HG03139 (cell line): ENCODE data around the gene HS6ST3.

ENCODE experiments used
- ATAC-seq: cut with Tn5 transposase; IDR thresholded peaks from one replicate; pipeline ENCODE4 v1.9.1; 2021; ENCODE audit not compliant: unreplicated experiment

The HS6ST3 gene

DNA sequence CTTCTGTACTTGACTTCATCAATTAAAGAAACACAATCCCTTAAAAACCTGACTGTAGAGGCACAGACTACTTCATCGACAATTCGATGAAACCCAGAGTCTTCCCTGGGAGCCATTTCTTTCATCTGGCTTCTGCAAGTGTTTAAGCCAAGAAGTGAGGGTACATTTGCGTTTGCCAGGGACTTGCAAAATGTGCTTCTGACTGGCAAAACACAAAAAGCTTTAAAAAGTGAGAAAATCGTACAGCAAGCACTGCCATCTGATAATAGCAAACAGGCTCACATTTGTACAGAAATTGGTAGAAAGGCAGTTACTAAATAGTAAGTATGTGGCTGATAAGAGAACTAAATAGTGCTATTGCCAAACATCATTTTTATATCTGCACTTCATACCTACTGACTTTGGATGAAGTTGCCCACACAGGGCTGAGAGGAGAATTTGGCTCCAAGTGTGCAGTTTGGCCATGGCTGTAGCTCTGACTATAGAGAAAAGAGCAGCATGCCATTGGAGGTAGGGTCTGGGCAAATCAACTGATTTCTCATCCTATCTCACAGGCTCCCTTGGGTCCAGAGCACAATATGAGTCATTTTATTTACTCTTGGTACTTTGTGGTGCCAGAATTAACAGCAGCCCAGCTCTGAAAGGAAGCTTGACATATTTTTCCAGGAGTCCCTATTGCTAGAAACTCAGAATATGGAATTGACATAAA is 546.2 kb downstream of the HS6ST3 start:
- no peak for ATAC-seq

DNA sequence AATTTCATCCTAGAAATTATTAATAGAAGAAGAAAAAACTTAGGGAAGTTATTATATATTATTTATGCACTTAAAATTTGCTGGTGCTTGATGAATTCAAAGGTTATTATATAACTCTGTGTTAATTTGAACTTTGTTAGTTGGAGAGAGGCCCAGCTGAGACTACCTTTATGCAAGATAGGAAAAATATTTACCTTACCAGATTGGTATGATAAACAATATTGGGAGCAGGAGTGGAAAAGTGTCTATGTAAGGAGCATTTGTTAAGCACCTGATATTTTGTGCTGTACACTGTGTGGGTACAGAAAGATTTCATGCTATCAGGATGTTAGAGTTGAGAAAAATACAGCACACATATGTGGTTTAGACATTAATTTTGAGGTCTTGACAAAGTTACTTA is 547.1 kb downstream of the HS6ST3 start:
- ATAC-seq, result no peak

DNA sequence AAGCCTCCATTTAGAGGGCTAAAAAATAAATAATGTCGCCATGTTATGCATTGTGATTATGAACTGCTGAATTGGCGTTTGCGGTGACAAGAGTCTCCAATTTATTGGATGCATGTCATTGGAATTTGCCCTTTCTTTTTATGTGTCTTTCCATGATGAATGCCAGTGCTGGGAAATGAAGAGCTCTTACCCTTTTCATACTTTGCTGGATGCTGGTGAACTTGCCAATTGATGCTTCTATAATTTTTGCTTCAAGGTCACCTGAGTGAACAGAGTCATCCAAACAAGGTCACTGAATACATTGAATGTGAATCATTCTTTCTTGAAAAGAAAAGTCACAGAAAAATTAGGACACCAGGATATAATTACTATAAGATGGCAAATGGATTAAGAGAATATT is 556.2 kb downstream of the HS6ST3 start:
- ATAC-seq, result no peak

DNA sequence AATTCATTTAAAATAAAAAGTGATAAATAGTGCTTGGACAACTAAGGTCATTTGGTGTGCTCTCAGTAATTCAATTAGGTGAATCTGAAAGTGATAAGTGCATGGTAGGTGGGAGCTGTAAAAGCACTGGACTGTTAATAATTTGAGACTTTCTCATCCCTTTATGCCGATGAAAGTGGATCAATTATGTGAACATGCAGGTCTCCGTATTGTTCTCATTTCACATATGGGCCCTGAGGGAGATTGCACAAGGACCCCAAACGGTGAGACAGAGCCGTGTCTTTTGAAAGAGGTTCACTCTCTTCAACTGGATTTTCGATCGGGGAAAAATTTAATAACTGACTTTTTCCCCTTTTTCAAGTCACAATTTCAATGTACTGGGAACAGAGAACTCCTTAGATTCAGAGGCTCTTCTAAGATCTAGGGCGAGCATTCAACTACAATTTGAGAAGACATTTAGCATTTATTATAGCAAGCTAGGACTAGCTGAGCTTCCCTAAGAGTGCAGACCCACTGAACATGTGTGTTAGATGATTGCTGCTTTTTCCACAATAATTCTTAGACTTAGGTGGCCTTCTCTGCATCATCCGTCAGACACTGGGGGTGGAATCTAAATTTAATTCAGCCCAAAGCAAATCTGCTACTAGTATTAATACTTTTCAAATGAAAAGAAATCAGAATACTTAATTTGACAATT is 556.8 kb downstream of the HS6ST3 start:
- ATAC-seq, result no peak

DNA sequence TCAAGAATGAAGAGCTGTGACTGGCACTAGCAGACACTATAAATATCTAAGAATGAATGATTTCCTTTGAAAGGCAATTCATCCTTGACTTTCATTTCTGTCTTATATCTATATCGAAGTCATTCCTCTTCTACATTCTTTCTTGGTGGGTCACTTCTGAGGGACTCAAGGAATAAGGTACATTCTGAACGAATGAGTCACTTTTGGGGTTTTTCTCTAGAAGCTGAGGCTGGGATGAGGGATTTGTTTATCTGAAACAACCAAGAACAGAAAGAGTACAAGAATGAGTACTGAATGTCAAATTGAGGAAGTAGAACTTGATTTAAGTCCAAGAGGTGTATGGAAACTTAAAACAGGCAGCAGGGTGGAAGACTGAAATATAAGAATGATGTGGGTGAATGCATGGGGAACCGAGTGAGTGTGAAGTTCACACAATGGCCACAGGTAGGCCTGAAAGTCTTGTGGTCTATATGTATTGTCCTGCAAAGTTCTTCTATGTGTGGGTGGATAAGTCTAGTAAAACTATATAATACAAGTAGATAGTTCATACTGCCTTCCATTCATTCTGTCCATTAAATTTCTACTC is 560.5 kb downstream of the HS6ST3 start:
- no peak for ATAC-seq

DNA sequence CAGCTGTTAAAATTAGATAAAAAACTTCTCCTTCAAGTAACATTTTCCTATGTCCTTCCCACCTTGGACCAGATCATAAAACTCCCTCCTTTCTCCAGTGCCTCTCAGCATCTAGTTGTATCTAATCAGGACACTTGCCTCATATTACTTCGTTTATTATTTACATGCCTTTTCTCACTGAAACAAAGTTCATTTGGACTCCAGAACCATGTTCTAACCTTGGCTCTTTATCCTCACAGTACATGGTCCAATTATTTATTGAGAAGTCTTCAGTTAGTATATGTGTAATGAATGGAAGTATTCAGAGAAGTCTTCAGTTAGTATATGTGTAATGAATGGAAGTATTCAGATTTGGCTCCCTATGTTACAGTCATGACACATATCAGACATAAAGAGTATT is 561.7 kb downstream of the HS6ST3 start:
- ATAC-seq, result no peak

DNA sequence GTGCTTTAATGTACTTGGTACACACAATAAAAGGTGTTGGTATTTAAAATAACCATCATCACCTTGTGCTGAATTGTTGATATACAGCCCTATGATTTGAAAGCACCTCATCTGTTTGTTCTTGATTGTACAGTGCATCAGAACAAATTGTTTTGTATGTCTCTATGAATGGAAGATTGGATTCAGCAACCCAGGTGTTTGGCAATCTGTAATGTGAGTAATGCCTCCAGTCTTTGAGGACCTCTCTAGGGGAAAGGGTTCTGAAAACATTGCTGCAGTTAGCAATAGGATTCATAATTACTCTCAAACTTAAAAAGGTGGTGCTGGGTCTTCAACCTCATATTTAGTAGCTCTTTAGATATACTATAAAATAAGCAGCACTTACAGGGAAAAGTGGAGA is 562.6 kb downstream of the HS6ST3 start:
- no peak for ATAC-seq

DNA sequence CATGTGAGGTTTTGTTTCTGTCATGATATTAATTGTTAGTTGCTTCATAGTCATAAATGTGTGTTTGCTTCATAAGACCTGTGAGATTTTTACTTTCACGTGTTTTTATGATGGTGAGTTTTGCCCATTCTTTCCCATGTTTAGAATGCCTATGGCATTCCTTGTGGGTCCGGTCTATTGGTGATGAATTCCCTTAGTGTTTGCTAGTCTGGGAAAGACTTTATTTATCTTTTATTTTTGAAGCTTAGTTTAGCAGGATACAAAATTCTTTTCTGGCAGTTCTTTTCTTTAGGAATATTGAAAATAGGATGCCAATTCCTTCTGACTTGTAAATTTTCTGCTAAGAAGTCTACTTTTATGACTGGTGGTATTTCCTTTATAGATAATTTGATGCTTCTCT is 571.7 kb downstream of the HS6ST3 start:
- no peak for ATAC-seq

DNA sequence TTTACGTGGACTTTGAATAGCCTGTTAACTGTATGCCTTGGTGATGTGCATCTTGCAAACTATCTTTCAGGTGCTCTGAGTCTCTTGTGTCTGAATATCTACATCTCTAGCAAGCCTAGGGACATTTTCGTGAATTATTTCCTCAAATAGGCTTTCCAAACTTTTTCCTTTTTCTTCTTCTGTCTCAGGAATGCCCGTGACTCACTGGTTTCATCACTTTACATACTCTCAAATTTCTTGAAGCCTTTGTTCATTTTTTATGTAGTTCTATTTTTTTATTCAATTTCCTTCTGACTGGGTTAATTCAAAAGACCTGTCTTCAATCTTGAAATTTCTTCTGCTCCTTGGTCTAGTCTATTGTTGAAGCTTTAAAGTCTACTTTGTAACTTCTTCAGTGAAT is 572.1 kb downstream of the HS6ST3 start:
- no peak for ATAC-seq

DNA sequence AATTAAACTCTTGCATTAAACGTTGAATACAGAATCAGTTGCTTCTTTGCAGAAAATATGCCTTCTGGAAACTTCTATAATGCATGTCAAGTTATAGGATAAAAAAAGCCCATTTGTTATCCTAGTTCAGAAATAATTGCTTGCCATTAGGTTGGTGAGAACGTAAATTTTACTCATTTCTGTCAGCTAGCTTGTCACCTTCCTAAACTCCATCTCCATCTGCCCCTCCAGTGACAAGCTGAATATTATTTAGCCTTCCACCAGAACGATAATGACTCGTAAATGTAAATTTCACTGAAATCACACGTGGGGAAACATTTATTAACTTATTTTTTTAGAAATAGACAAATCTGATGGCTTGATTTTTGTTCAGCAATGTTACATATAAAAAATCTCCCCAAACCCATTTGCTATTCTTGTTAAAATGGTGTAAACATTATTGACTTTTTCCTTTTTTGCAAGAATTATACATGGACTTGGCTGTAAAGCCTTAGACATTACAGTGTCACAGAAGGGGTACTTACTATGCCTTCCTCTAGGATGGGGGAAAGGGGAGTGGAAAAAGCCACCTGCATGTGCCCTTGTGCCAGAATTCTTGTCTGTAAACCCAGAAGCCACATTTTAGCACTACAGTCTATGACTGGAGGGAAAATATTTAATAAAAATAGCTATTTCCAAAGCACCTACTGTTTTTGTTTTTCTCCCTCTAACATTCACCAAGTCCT is 577.5 kb downstream of the HS6ST3 start:
- no peak for ATAC-seq

DNA sequence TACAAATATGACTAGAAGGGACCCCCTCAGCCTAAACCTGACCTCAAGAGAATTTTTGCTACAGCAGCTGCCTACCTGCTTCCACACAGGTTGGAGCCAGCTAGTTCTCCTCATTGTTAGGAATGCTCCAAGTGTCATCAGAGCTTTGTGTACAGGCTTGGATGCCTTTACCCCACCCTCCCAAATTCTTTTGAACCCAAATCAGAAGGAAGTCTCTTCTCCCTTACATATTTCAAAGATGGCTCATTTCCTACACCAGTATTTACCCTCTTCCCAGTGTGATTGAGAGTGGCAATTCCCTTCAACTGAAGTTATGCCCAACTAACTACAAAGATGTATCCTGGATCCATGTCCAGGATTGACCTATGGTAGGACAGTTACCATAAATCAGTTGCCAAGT is 581.2 kb downstream of the HS6ST3 start:
- ATAC-seq, result no peak

DNA sequence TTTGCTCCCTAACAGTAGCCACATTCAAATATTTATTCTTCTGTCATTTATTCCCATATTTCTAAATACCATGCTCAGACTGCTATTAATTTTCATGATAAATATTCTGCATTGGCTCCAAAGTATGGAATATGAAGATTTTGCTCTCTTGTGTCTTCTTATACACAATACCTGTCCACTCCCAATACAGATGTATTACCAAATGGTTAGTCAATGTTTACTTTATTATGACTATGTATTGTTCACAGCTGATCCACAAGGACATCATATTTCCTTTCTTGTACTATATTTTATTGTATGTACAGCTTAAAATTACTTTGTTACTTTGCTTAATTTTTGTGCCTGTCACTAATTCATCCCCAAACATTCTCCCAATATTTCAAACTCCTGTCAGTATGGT is 582.1 kb downstream of the HS6ST3 start:
- no peak for ATAC-seq

DNA sequence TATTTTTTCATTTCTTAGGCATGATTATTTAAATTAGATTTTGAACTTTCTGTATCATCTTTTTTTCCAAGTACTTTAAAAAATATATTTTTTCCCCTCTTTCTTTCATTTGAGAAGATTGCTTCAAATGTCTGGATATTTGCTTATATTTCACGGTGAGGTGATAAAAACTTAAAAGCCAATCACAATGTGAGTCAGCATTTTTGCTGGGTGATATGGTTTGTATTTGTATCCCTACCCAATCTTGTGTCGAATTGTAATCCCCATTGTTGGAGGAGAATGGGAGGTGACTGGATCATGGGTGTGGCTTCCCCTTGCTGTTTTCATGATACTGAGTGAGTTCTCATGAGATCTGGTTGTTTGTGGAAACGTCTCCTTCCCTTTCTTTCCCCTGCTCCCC is 583.9 kb downstream of the HS6ST3 start:
- no peak for ATAC-seq

DNA sequence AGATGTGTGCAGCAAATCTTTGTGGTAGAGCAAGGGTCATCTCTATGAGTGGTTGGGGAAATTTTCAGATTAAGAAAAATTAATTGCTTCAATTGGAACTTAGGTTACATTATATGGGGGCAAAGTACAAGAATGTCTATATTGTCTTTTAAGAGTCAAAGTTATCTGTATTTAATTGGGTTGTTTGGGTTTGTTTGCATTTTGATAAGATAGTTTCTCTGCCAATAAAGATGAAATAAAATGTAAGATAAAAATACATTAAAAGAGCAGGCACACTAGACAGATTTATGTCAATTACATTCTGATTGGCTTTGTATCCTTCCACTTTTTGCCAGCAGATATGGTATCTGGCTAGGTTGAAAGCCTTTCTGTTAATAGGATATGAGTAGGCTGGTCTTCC is 587.1 kb downstream of the HS6ST3 start:
- no peak for ATAC-seq

DNA sequence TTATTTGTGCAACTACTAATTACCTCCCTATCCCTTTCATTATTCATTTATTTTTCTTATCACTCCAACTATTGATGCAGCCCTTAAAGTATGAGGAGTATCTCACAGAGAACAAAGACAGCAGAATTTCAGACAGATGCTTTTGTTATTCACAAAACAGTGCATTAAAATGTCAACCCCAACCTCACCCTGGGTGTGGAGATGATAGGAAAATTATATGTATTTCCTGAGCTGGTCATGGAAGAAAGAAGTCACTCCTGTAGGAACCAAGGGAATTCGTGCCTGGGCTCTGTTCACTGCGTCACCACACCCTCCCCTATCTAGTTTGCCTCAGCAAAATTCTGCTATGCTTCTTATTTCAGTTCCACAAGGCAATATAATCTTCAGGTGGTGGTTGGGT is 588.9 kb downstream of the HS6ST3 start:
- no peak for ATAC-seq

DNA sequence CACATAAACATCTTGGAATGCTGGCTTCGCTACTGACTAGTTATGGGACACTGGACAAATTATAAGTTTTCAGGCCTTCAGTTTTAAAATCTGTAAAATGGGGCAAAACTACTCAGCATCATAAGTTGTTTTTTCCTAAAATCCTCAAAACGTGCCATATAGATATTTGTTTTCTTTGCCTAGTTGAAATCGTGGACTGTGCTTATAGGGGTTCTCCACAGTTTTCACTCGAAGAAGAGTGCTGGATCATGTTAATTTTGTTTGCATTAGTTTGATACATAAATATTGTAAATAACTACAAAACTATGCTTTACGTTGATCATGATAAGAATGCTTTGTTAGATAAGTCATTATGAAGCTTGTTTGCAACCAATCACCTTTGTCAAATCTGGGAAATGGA is 591.0 kb downstream of the HS6ST3 start:
- no peak for ATAC-seq

DNA sequence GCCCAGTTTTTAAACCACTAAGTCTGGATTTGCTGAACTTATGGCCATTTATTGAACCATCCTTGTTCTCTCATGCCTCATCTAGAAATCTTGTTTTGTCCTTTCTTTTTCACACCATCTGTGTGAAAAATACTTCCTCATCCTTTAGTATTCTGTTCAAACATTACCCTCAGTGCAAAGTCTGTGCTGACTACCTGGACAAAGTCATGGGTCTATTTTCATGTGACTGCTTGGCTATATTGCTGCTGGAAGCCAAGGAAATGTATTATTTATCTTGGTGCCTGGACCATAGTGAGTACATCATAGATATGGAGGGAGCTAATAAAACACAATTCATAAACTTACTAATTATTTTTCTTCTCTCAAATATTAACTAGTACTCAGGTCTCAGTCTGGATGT is 591.9 kb downstream of the HS6ST3 start:
- no peak for ATAC-seq

DNA sequence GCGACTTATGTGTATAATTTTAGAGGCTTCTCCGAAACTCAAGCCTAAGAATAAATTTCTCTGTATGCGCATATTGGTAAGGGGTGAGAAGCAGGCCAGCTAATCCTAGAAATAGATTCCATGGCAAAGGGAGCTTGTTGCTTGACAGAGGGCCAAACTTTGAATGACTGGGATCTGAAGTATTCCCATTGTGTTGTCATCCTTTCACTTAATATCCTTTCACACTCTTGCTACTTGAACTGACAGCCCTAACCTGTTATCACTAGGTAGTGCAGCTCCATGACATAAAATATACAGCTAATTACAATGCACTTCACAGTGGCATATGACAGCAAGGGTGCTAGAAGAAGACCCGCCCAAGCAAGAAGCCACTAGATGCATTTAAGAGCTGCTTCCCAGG is 594.6 kb downstream of the HS6ST3 start:
- ATAC-seq, result no peak

DNA sequence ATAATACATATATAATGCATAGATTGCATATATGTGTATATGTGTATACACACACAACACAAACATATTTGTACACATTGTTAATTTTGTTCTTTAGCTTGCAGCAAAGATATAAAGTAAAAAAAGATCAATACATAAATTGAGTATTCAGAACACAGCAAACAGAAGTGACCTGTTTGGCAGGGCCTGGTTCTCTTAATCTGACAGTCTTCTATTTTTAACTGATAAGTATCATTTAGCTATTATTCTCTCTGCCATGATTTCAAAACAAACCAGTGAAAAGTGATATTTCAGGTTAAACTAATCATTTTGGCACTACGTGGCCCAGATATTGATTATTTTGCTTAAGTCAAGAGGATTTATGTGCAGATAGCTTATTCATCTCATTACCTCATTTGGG is 595.0 kb downstream of the HS6ST3 start:
- no peak for ATAC-seq

DNA sequence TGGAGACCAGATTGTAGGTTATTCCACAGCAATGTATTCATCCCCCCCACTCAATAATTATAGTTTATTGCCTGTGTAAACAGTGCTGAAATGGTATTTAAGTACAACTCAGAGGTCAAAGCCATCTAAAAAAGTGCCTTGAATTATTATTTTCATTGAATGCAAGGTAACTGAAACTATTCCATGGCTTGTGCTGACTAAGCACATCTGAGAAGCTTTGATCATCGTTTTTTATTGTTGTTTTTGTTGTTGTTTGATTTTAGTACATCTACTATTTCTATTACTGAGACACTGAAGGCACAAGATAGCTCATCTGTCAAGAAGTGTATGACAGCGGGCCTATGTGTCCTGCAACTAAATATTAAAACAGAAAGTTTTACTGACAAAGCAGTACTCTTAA is 596.4 kb downstream of the HS6ST3 start:
- no peak for ATAC-seq

DNA sequence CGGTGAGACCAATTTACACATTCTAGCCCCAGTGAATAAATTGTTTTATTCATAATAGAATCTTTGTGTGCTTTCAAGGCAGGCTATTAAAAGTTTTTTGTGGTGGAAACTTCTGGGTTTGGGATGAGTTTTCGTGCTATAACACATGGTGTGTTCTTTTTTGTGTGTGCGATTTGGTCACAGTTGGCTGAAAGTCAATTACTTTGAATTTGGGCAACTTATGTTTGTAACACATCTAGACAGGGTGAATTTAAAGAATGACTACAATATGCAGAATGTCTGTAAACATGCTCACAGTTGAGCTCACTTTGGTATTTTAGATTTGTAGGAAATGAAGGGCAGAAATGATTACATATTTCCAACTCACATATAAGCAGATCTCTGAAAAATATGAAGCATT is 597.3 kb downstream of the HS6ST3 start:
- no peak for ATAC-seq

DNA sequence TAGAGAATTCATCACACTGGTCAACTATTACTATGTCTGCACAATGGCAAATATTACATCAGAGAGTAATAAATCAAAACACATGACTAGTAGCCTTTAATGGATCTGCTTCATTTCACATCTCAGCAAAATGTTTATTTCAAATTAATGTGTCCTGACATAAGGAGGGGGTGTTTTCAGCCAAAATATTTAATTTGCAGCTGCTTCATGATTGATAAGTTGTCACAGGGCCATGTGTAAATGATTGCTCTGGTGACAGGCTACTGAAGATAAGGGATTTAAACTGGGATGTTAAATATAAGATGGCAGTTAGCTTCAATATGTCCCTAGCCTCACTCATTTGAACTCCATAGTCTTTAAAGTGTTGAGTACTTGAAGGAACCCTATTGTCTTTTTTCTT is 601.1 kb downstream of the HS6ST3 start:
- no peak for ATAC-seq
